A673 (cell line): ENCODE results near the gene IL10RA. TPM values are rescaled to one million over a fixed set of nuclear protein-coding genes. Genes with fewer than 3 reads are reported as not detected.
"Not testable (repeated sequence)": the region's sequence is repeated elsewhere in the genome, so short reads cannot be mapped to it uniquely, and the experiment has no call there.

Source experiments
- BruUV-seq: library from RNA; stranded (reverse); fragments of 400-500 nt; replicated peaks from 2 replicates; lab custom pipeline; 2021; lab: Mats Ljungman, UMichigan
- CTCF ChIA-PET: fragments of 300-600 bp; sonication (Branson Sonifier 250); formaldehyde crosslinking; loops from one replicate; lab custom pipeline; 2022; ENCODE audit warnings: antibody characterized with exemption; lab: Charles Lee
- POLR2A ChIA-PET: fragments of 300-600 bp; sonication (Branson Sonifier 250); formaldehyde crosslinking; loops from one replicate; lab custom pipeline; 2022; ENCODE audit warnings: antibody characterized with exemption; ENCODE audit not compliant: low non-redundant PET; lab: Charles Lee
- DNase-seq: peaks from one replicate; pipeline ENCODE4 v3.0.0-alpha.2; 2015; ENCODE audit warnings: low spot score
- H3K27ac ChIP-seq: fragments of 200-600 bp; sonication (generic); 2 replicates; pipeline ENCODE4 v1.5.1; 2016; ENCODE audit warnings: mixed run types, low read depth, mild to moderate bottlenecking, mixed read lengths, antibody characterized with exemption, low read length; ENCODE audit not compliant: poor library complexity, severe bottlenecking
- H3K27me3 ChIP-seq: fragments of 200-600 bp; sonication (generic); replicated peaks from 2 replicates; pipeline ENCODE4 v1.6.1; 2017; ENCODE audit warnings: mixed run types, low read depth, mild to moderate bottlenecking, mixed read lengths, antibody characterized with exemption, low read length; ENCODE audit not compliant: insufficient read depth, poor library complexity
- H3K36me3 ChIP-seq: fragments of 200-600 bp; sonication (generic); 2 replicates; pipeline ENCODE4 v1.6.1; 2016; ENCODE audit warnings: mixed run types, mild to moderate bottlenecking, mixed read lengths, antibody characterized with exemption, low read length; ENCODE audit not compliant: insufficient read depth, poor library complexity, severe bottlenecking
- H3K4me1 ChIP-seq: fragments of 200-600 bp; sonication (generic); 2 replicates; pipeline ENCODE4 v1.6.1; 2017; ENCODE audit warnings: mixed run types, mild to moderate bottlenecking, mixed read lengths, antibody characterized with exemption, low read length; ENCODE audit not compliant: insufficient read depth, poor library complexity, severe bottlenecking
- H3K4me3 ChIP-seq: fragments of 200-600 bp; sonication (generic); 2 replicates; pipeline ENCODE4 v1.5.1; 2016; ENCODE audit warnings: low read depth, mixed run types, mild to moderate bottlenecking, mixed read lengths, low read length; ENCODE audit not compliant: poor library complexity, severe bottlenecking
- H3K9me3 ChIP-seq: fragments of 200-600 bp; sonication (generic); 2 replicates; pipeline ENCODE4 v1.6.1; 2016; ENCODE audit warnings: mixed run types, low read depth, mild to moderate bottlenecking, mixed read lengths, antibody characterized with exemption, low read length; ENCODE audit not compliant: poor library complexity, severe bottlenecking
- EZH2 ChIP-seq: fragments of 200-600 bp; sonication (generic); IDR thresholded peaks from 2 replicates; pipeline ENCODE4 v1.6.1; 2017; ENCODE audit warnings: borderline replicate concordance, low read depth, mild to moderate bottlenecking, mixed read lengths, antibody characterized with exemption, low read length; ENCODE audit not compliant: poor library complexity, severe bottlenecking
- intact Hi-C: fragments of 100-400 bp; cut with micrococcal nuclease; formaldehyde crosslinking; loops from one replicate; pipeline ENCODE4 v1.10.0; 2022; ENCODE audit not compliant: unreplicated experiment
- total RNA-seq: library from RNA; stranded (reverse); gene quantifications from 2 replicates; pipeline ENCODE4 v1.2.3, GENCODE V29; 2021
- TF ChIP-seq, protein P1 (sequence below): fragments of 300-800, 200-600 bp; sonication (generic); conservative IDR thresholded peaks from 2 replicates; pipeline ENCODE4 v1.5.1; 2017; ENCODE audit warnings: low read depth, mild to moderate bottlenecking, antibody characterized with exemption, low read length, moderate library complexity, mixed read lengths

The IL10RA gene
- total RNA-seq, 1 experiment from 2014 or later = not detected

- CTCF ChIA-PET = no interaction called here
- peaks cover 18% of the 10 kb centered on the region for H3K27me3 ChIP-seq
- POLR2A ChIA-PET = no interaction called here
Measured at GRCh38 chr11:117977029-117977428, 9.2 kb upstream of the IL10RA start.

DNA sequence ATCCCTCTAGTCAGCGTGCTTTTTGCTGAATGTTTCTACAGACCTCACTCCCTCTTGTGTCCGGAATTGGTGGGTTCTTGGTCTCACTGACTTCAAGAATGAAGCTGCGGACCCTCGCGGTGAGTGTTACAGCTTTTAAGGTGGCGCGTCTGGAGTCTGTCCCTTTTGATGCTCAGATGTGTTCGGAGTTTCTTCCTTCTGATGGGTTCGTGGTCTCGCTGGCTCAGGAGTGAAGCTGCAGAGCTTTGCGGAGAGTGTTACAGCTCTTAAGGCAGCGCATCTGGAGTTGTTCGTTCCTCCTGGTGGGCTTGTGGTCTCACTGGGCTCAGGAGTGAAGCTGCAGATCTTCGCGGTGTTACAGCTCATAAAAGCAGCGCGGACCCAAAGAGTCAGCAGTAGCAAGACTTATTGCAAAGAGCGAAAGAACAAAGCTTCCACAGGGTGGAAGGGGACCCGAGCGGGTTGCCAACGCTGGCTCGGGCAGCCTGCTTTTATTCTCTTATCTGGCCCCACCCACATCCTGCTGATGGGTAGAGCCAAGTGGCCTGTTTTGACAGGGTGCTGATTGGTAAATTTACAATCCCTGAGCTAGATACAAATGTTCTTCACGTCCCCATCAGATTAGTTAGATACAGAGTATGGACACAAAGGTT, 8.5 kb upstream of the IL10RA start:
- DNase-seq, intact Hi-C loops, H3K27ac ChIP-seq, H3K4me1 ChIP-seq, H3K36me3 ChIP-seq, BruUV-seq, CTCF ChIA-PET, H3K4me3 ChIP-seq, H3K9me3 ChIP-seq: not testable (repeated sequence)
- POLR2A ChIA-PET = interaction anchor here (0.6 kb wide), 1 partner anchor 17 kb away, joined by 3 read pairs; no protein-coding TSS in a partner anchor
- H3K27me3 ChIP-seq = peaks cover 18% of the 10 kb centered on the region

More at GRCh38 chr11:117977029-117977428, 9.2 kb upstream of the IL10RA start:
- DNase-seq = no peak
- Histone ChIP-seq H3K9me3 (no peaks in the 10 kb centered on the region), H3K36me3 (no peaks in the 10 kb centered on the region), H3K4me3 (no peak overlapping the region), H3K27ac (no peak overlapping the region), H3K4me1 (no peaks in the 10 kb centered on the region)
- TF ChIP-seq EZH2 = no peak
- TF ChIP-seq, protein P1, sequence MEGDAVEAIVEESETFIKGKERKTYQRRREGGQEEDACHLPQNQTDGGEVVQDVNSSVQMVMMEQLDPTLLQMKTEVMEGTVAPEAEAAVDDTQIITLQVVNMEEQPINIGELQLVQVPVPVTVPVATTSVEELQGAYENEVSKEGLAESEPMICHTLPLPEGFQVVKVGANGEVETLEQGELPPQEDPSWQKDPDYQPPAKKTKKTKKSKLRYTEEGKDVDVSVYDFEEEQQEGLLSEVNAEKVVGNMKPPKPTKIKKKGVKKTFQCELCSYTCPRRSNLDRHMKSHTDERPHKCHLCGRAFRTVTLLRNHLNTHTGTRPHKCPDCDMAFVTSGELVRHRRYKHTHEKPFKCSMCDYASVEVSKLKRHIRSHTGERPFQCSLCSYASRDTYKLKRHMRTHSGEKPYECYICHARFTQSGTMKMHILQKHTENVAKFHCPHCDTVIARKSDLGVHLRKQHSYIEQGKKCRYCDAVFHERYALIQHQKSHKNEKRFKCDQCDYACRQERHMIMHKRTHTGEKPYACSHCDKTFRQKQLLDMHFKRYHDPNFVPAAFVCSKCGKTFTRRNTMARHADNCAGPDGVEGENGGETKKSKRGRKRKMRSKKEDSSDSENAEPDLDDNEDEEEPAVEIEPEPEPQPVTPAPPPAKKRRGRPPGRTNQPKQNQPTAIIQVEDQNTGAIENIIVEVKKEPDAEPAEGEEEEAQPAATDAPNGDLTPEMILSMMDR = no peak
- intact Hi-C loops = no loop called here
- no TSS peak for BruUV-seq

DNA sequence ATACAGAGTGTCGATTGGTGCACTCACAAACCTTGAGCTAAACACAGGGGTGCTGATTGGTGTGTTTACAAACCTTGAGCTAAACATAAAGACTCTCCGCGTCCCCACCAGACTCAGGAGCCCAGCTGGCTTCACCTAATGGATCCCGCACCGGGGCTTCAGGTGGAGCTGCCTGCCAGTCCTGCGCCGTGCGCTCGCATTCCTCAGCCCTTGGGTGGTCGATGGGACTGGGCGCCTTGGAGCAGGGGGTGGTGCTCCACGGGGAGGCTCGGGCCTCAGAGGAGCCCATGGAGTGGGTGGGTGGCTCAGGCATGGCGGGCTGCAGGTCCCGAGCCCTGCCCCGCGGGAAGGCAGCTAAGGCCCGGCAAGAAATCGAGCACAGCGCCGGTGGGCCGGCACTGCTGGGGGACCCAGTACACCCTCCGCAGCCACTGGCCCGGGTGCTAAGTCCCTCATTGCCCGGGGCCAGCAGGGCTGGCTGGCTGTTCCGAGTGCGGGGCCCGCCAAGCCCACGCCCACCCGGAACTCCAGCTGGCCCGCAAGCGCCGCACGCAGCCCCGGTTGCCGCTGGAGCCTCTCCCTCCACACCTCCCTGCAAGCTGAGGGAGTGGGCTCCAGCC, 7.8 kb upstream of the IL10RA start:
- peaks cover 18% of the 10 kb centered on the region for H3K27me3 ChIP-seq
- BruUV-seq, H3K27ac ChIP-seq, H3K4me1 ChIP-seq, H3K4me3 ChIP-seq, DNase-seq, intact Hi-C loops, CTCF ChIA-PET, H3K9me3 ChIP-seq, H3K36me3 ChIP-seq: not testable (repeated sequence)
- POLR2A ChIA-PET = interaction anchor here (0.6 kb wide), 1 partner anchor 17 kb away, joined by 3 read pairs; no protein-coding TSS in a partner anchor

DNA sequence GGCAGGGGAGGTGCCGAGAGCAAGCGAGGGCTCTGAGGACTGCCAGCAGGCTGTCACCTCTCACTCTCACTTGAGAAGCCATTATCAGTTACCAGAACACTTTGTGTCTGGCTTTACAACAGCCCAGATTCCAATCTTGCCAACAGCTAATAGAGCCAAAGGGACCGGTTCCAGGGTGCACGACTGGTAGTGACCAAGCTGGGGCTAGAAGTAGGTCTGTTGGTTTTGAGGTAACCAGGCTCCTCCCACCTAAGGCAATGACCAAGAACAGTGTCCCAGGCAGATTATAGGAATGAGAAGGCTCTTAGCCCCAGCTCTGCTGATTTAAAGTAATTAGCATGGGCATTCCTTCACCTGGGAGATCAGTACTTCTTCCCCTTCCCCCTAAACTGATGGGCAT, 7.2 kb upstream of the IL10RA start:
- CTCF ChIA-PET = no interaction called here
- intact Hi-C loops = no loop called here
- no peak for DNase-seq
- no peak for TF ChIP-seq EZH2
- TF ChIP-seq, protein P1 = no peak
- Histone ChIP-seq H3K27ac (no peak overlapping the region), H3K4me3 (no peak overlapping the region), H3K4me1 (no peaks in the 10 kb centered on the region), H3K9me3 (no peaks in the 10 kb centered on the region), H3K36me3 (no peaks in the 10 kb centered on the region), H3K27me3 (peaks cover 19% of the 10 kb centered on the region)
- no TSS peak for BruUV-seq
- POLR2A ChIA-PET = no interaction called here
